ENCODE results near the gene RAB20. TPM values are rescaled to one million over a fixed set of nuclear protein-coding genes. Genes with fewer than 3 reads are reported as not detected.
"Not testable (repeated sequence)": the region's sequence is repeated elsewhere in the genome, so short reads cannot be mapped to it uniquely, and the experiment has no call there.

Gene RAB20
- total RNA-seq, 2 donors from 2014 or later = 12.7 to 24.3 TPM

- intact Hi-C loops (cut with DNase I) = loop anchor here in 1 of 2 donors (5.0 kb wide), 1 partner anchor 46 kb away; no protein-coding TSS in a partner anchor
- ATAC-seq = peak in 1 of 2 donors; percentile 20
- no peak for DNase-seq
Observed at GRCh38 chr13:110503037-110503901, 58.3 kb downstream of the RAB20 start.

GRCh38 chr13:110501188-110501587 lies 60.3 kb downstream of the RAB20 start:
- intact Hi-C loops (cut with DNase I) = loop anchor here in 1 of 2 donors (5.0 kb wide), 1 partner anchor 44 kb away; no protein-coding TSS in a partner anchor
- no peak for DNase-seq
- no peak for ATAC-seq

- intact Hi-C loops (cut with DNase I) = loop anchor here in 1 of 2 donors (5.0 kb wide), 1 partner anchor 43 kb away; no protein-coding TSS in a partner anchor
- ATAC-seq = peak in 1 of 2 donors; percentile 39
Observed at GRCh38 chr13:110500341-110500740, 61.2 kb downstream of the RAB20 start.

GRCh38 chr13:110499621-110500281 lies 61.8 kb downstream of the RAB20 start:
- DNase-seq = no peak
- no peak for ATAC-seq
- intact Hi-C loops (cut with DNase I) = loop anchor here in 1 of 2 donors (5.0 kb wide), 1 partner anchor 42 kb away; no protein-coding TSS in a partner anchor

More at GRCh38 chr13:110500341-110500740, 61.2 kb downstream of the RAB20 start:
- no peak for DNase-seq

- ATAC-seq = no peak
- DNase-seq = no peak
Observed at GRCh38 chr13:110498765-110499164, 62.8 kb downstream of the RAB20 start.

GRCh38 chr13:110498327-110498726 lies 63.2 kb downstream of the RAB20 start:
- intact Hi-C loops (cut with DNase I) = no loop called here
- no peak for ATAC-seq
- DNase-seq = no peak

More at GRCh38 chr13:110498765-110499164, 62.8 kb downstream of the RAB20 start:
- intact Hi-C loops (cut with DNase I) = no loop called here

- ATAC-seq; DNase-seq; intact Hi-C loops (cut with DNase I): not testable (repeated sequence)
Observed at GRCh38 chr13:110497896-110498295, 63.6 kb downstream of the RAB20 start.

- DNase-seq (no peak), ATAC-seq (no peak)
- intact Hi-C loops (cut with DNase I) = no loop called here
Observed at GRCh38 chr13:110497003-110497402, 64.5 kb downstream of the RAB20 start.

- ATAC-seq (no peak), DNase-seq (no peak)
- intact Hi-C loops (cut with DNase I) = no loop called here
Observed at GRCh38 chr13:110496281-110496680, 65.2 kb downstream of the RAB20 start.

GRCh38 chr13:110495881-110496280 lies 65.6 kb downstream of the RAB20 start:
- intact Hi-C loops (cut with DNase I) = no loop called here
- ATAC-seq (no peak), DNase-seq (no peak)

GRCh38 chr13:110495376-110495775 lies 66.1 kb downstream of the RAB20 start:
- ATAC-seq (no peak), DNase-seq (no peak)
- intact Hi-C loops (cut with DNase I) = no loop called here

- no peak for DNase-seq
- intact Hi-C loops (cut with DNase I) = no loop called here
- no peak for ATAC-seq
Observed at GRCh38 chr13:110493613-110494012, 67.9 kb downstream of the RAB20 start.

- intact Hi-C loops (cut with DNase I) = no loop called here
- ATAC-seq (no peak), DNase-seq (no peak)
Observed at GRCh38 chr13:110492679-110493593, 68.6 kb downstream of the RAB20 start.

GRCh38 chr13:110491869-110492678 lies 69.4 kb downstream of the RAB20 start:
- ATAC-seq (no peak), DNase-seq (no peak)
- intact Hi-C loops (cut with DNase I) = no loop called here

GRCh38 chr13:110490009-110490770 lies 71.3 kb downstream of the RAB20 start:
- intact Hi-C loops (cut with DNase I) = no loop called here
- ATAC-seq (no peak), DNase-seq (no peak)

GRCh38 chr13:110486880-110487279 lies 74.6 kb downstream of the RAB20 start:
- ATAC-seq; intact Hi-C loops (cut with DNase I): not testable (repeated sequence)

GRCh38 chr13:110486061-110486715 lies 75.3 kb downstream of the RAB20 start:
- intact Hi-C loops (cut with DNase I) = no loop called here
- ATAC-seq (no peak), DNase-seq (no peak)

More at GRCh38 chr13:110486880-110487279, 74.6 kb downstream of the RAB20 start:
- DNase-seq = not testable (repeated sequence)
